MCF 10A (cell line): ENCODE measurements around the gene BTBD2. TPM values are rescaled to one million over a fixed set of nuclear protein-coding genes. Genes with fewer than 3 reads are reported as not detected.

Experiments used
- BruUV-seq: library from RNA; stranded (reverse); fragments of 400-500 nt; replicated peaks from 2 replicates; lab custom pipeline; 2021; lab: Mats Ljungman, UMichigan
- CTCF ChIA-PET: fragments of 300-600 bp; sonication (Branson Sonifier 250); formaldehyde crosslinking; extraction: SDS; loops from one replicate; lab custom pipeline; 2021; ENCODE audit warnings: antibody characterized with exemption, inconsistent platforms; lab: Yijun Ruan, JAX
- POLR2A ChIA-PET: fragments of 300-600, 350-650 bp; sonication (Branson Sonifier 250); formaldehyde crosslinking; extraction: SDS; loops from one replicate; lab custom pipeline; 2020; ENCODE audit warnings: antibody characterized with exemption, inconsistent platforms; lab: Yijun Ruan, JAX
- DNase-seq: peaks from one replicate; pipeline ENCODE4 v3.0.0-alpha.2; 2018; ENCODE audit not compliant: unreplicated experiment
- H3K27ac Mint-ChIP-seq: one replicate; pipeline ENCODE4 v1.8.0; 2022; ENCODE audit warnings: mild to moderate bottlenecking, low read depth, mixed read lengths; ENCODE audit not compliant: unreplicated experiment
- H3K27me3 Mint-ChIP-seq: one replicate; pipeline ENCODE4 v1.8.0; 2022; ENCODE audit warnings: mixed read lengths; ENCODE audit not compliant: insufficient read depth, unreplicated experiment
- H3K36me3 Mint-ChIP-seq: one replicate; pipeline ENCODE4 v1.8.0; 2022; ENCODE audit warnings: mild to moderate bottlenecking, moderate library complexity, mixed read lengths; ENCODE audit not compliant: insufficient read depth, unreplicated experiment
- H3K4me1 Mint-ChIP-seq: one replicate; pipeline ENCODE4 v1.8.0; 2022; ENCODE audit warnings: mixed read lengths; ENCODE audit not compliant: insufficient read depth, unreplicated experiment
- H3K4me3 Mint-ChIP-seq: one replicate; pipeline ENCODE4 v1.8.0; 2022; ENCODE audit warnings: mild to moderate bottlenecking, moderate library complexity, mixed read lengths; ENCODE audit not compliant: unreplicated experiment
- H3K9me3 Mint-ChIP-seq: one replicate; pipeline ENCODE4 v1.8.0; 2022; ENCODE audit warnings: mixed read lengths; ENCODE audit not compliant: unreplicated experiment
- intact Hi-C: fragments of 100-400 bp; cut with micrococcal nuclease; formaldehyde crosslinking; loops from 2 replicates; pipeline ENCODE4 v1.14.1; 2022
- total RNA-seq: library from RNA; stranded (reverse); gene quantifications from 2 replicates; pipeline ENCODE4 v1.2.3, GENCODE V29; 2022
- TF ChIP-seq, protein P1 (sequence below): fragments of 200-600 bp; IDR thresholded peaks from one replicate; pipeline ENCODE4 v1.8.0; 2022; ENCODE audit warnings: antibody characterized with exemption, mild to moderate bottlenecking; ENCODE audit not compliant: unreplicated experiment

The BTBD2 gene
- total RNA-seq, 1 experiment from 2014 or later = 53.1 TPM

DNA sequence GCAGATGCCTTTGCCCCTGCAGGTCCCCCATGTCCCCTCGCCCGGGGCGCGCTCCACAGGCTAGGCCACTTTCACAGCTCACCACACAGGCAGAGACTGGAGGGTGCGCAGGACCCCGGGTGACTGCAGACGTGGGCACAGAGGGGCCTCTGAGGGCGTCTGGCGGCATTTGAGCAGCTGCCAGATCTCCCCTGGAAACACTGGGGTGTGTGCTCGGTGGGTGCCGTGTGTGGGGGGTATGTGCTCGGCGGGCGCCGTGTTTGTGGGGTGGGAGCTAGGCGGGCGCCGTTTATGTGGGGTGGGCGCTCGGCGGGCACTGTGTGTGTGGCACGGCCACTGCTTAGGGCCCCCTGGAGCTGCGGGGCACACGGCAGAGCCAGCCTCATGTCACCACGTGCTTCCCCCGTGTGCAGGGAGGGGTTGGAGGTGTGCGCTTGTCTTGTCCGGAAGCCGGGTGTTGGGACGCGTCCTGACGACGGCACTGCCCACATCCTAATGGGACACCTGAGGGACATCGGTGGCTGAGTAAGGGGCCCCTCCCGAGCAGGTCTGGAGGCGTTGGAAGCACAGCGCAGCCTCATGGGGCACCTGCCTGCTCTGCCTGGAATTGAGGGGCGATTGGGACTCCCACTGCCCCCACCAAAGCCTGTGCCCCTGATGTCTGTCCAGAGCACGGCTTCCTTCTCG is 57.8 kb downstream of the BTBD2 start:
- intact Hi-C loops = no loop called here
- Mint-ChIP-seq H3K36me3 (peaks cover 24% of the 10 kb centered on the region), H3K27ac (no peak overlapping the region), H3K4me1 (no peaks in the 10 kb centered on the region), H3K9me3 (no peaks in the 10 kb centered on the region), H3K4me3 (no peak overlapping the region), H3K27me3 (no peaks in the 10 kb centered on the region)
- TF ChIP-seq, protein P1, sequence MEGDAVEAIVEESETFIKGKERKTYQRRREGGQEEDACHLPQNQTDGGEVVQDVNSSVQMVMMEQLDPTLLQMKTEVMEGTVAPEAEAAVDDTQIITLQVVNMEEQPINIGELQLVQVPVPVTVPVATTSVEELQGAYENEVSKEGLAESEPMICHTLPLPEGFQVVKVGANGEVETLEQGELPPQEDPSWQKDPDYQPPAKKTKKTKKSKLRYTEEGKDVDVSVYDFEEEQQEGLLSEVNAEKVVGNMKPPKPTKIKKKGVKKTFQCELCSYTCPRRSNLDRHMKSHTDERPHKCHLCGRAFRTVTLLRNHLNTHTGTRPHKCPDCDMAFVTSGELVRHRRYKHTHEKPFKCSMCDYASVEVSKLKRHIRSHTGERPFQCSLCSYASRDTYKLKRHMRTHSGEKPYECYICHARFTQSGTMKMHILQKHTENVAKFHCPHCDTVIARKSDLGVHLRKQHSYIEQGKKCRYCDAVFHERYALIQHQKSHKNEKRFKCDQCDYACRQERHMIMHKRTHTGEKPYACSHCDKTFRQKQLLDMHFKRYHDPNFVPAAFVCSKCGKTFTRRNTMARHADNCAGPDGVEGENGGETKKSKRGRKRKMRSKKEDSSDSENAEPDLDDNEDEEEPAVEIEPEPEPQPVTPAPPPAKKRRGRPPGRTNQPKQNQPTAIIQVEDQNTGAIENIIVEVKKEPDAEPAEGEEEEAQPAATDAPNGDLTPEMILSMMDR = no peak
- ChIA-PET POLR2A (no interaction called here), CTCF (no interaction called here)
- no peak for DNase-seq
- no TSS peak for BruUV-seq

DNA sequence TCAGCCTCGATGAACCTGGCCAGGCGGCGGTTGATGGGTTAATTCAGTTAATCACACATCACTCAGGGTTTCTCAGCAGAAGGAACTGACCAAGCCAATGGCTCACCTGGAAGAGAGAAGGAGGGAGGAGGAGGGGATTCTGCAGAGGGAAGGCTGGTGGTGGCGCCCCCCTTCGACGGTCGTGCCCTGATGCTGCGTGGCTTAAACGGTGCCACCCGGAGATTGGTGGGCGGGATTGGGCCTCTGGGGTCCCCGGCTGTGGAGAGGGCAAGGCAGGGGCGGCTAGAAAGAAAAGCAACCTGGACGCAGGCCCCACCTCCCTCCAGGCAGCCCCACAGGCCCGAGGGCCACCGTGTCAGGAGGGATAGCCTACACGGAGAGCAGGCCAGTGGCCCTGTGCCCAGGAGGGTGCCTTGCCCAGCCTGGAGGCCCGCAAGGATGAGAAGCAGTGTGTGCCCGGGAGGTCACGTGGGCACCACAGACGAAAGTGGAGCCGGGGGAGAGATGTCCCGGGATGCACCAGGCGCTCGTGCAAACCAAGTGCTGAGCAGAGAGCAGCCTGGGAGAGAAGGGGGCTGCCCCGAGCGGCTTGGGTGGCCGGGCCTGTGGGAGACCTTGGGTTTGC is 58.5 kb downstream of the BTBD2 start:
- CTCF ChIA-PET = no interaction called here
- Mint-ChIP-seq H3K27ac (no peak overlapping the region), H3K27me3 (no peaks in the 10 kb centered on the region), H3K9me3 (no peaks in the 10 kb centered on the region), H3K4me1 (no peaks in the 10 kb centered on the region), H3K4me3 (no peak overlapping the region), H3K36me3 (peaks cover 24% of the 10 kb centered on the region)
- POLR2A ChIA-PET = no interaction called here
- intact Hi-C loops = no loop called here
- no TSS peak for BruUV-seq
- TF ChIP-seq, protein P1 = no peak
- DNase-seq = no peak

DNA sequence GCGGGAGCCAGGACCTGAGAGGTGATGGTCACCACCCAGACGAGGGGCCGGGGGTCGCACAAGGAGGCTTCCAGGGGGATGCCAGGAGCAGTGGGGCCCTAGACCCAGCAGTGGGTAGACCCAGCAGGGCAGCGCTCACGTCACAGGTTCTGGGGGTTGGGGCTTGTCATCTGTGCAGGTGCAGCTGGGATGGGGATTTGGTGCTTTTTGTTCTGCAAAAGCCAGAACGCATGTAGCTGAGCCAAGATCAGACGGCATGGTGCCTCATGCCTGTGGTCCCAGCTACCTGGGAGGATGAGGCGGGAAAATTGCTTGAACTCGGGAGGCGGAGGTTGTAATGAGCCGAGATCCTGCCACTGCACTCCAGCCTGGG is 59.4 kb downstream of the BTBD2 start:
- intact Hi-C loops = no loop called here
- Mint-ChIP-seq H3K4me3 (no peak overlapping the region), H3K9me3 (no peaks in the 10 kb centered on the region), H3K27me3 (no peaks in the 10 kb centered on the region), H3K36me3 (peaks cover 21% of the 10 kb centered on the region), H3K4me1 (no peaks in the 10 kb centered on the region), H3K27ac (no peak overlapping the region)
- ChIA-PET CTCF (no interaction called here), POLR2A (no interaction called here)
- no peak for DNase-seq
- BruUV-seq = no TSS peak
- TF ChIP-seq, protein P1 = no peak

DNA sequence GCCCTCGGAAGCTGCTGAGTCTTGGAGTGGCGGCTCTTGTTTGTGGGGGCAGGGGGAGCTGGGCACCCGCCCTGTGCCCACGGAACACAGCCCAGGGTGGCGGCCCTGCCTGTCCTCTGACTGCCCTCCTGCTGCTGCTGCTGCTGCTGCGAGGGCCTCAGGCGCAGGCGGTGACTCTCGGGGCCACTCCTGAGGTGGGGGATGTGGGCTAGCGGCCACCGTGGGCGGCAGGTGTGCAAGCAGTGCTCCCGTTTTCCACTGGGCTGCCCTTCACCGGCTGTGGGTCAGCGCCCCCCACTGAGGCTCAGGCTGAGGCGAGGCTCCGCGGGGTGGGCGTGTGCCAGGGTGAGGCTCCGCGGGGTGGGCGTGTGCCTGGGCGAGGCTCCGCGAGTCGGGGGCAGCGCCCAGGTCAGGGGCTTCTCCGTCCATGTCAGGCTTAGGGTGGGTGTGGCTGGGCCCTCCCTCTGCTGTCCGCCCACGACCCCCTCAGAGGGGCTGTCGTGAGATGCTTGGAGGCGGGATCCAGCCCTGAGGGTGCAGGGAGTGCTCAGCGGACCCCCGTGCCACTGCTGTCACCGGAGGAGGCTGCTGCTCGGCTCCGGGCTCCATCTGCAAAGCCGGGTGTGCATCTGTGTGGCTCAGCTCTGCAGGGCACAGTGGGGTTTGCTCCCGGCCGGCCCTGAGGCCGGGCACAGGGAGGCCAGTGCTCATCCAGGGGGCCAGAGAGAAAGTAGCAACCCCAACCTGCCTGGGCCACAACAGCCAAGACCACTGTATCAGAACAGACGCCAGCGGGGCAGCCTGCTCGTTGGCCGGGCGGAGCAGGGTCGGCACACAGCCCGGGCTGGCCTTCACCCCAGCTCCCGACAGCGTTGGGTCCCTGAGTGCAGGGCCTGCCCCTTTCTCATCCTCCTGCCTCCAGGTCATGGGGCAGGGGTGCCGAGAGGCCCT is 60.1 kb downstream of the BTBD2 start:
- DNase-seq = no peak
- peaks cover 22% of the 10 kb centered on the region for H3K36me3 Mint-ChIP-seq
- no peak overlapping the region for H3K27ac Mint-ChIP-seq
- H3K4me1 Mint-ChIP-seq = no peaks in the 10 kb centered on the region
- POLR2A ChIA-PET = no interaction called here
- no TSS peak for BruUV-seq
- CTCF ChIA-PET = no interaction called here
- no peaks in the 10 kb centered on the region for H3K9me3 Mint-ChIP-seq
- TF ChIP-seq, protein P1 = no peak
- intact Hi-C loops = no loop called here
- no peak overlapping the region for H3K4me3 Mint-ChIP-seq
- H3K27me3 Mint-ChIP-seq = no peaks in the 10 kb centered on the region
